HCT116 (cell line): ENCODE data around the gene NUDT22. TPM values are rescaled to one million over a fixed set of nuclear protein-coding genes. Genes with fewer than 3 reads are reported as not detected.

ENCODE experiments used
- ATAC-seq: fragments of 200-7000 bp; cut with Tn5 transposase; 2 replicates; pipeline ENCODE4 v1.9.1; 2020; ENCODE audit warnings: mild to moderate bottlenecking, moderate library complexity
- BruUV-seq: library from RNA; stranded (reverse); fragments of 400-500 nt; replicated peaks from 2 replicates; lab custom pipeline; 2021; lab: Mats Ljungman, UMichigan
- CTCF ChIA-PET: fragments of 300-600 bp; sonication (Branson Sonifier 250); formaldehyde crosslinking; loops from one replicate; lab custom pipeline; 2021; ENCODE audit warnings: antibody characterized with exemption; lab: Charles Lee
- POLR2A ChIA-PET: fragments of 300-600, 350-600 bp; sonication (Branson Sonifier 250); formaldehyde crosslinking; loops from one replicate; lab custom pipeline; 2021; ENCODE audit warnings: antibody characterized with exemption; lab: Charles Lee
- RAD21 ChIA-PET, 2 experiments: fragments of 300-600 bp; sonication (Branson Sonifier 250); formaldehyde crosslinking; loops; one replicate each; lab custom pipeline; 2023; ENCODE audit warnings: low total read pairs in 2 of 2; ENCODE audit not compliant: uncharacterized antibody in 2 of 2, unreplicated experiment in 2 of 2, low non-redundant PET in 1 of 2; lab: Charles Lee
- DNase-seq: peaks from one replicate; pipeline ENCODE4 v3.0.0-alpha.2; 2010; ENCODE audit warnings: low read depth, low spot score
- H2AFZ ChIP-seq: fragments of 200-600 bp; shearing (Covaris generic), sonication (generic); 2 replicates; pipeline ENCODE4 v1.6.1; 2017; ENCODE audit warnings: low read depth, mixed run types, mixed read lengths, antibody characterized with exemption, low read length; ENCODE audit not compliant: poor library complexity, severe bottlenecking
- H3K27ac ChIP-seq: 2 replicates; pipeline ENCODE4 v1.5.1; 2012; ENCODE audit warnings: low read depth, low read length
- H3K27me3 ChIP-seq: fragments of 200-600 bp; sonication (generic); 2 replicates; pipeline ENCODE4 v1.6.1; 2016; ENCODE audit warnings: mixed run types, low read length, mixed read lengths; ENCODE audit not compliant: insufficient read depth
- H3K36me3 ChIP-seq, 2 experiments: fragments of 200-500 bp in 1 of 2; fragments of 200-600 bp in 1 of 2; sonication (Bioruptor generic) in 1 of 2; sonication (generic) in 1 of 2; 2 replicates each; pipeline versions ENCODE4 v1.5.1 to v1.6.1; 2014 to 2016; ENCODE audit warnings: low read length in 2 of 2, inconsistent platforms in 1 of 2, mixed read lengths in 1 of 2, mixed run types in 1 of 2; ENCODE audit not compliant: insufficient read depth in 2 of 2, control insufficient read depth in 1 of 2
- H3K4me1 ChIP-seq, 2 experiments: fragments of 200-600 bp in 1 of 2; sonication (generic) in 1 of 2; 2 replicates each; pipeline versions ENCODE4 v1.5.1 to v1.6.1; 2012 to 2017; ENCODE audit warnings: low read length in 2 of 2, inconsistent platforms in 1 of 2, mild to moderate bottlenecking in 1 of 2, mixed read lengths in 1 of 2, mixed run types in 1 of 2, moderate library complexity in 1 of 2; ENCODE audit not compliant: insufficient read depth in 2 of 2, control insufficient read depth in 1 of 2
- H3K4me2 ChIP-seq: fragments of 200-600 bp; sonication (generic); 2 replicates; pipeline ENCODE4 v1.6.1; 2017; ENCODE audit warnings: mixed run types, low read length, mixed read lengths
- H3K4me3 ChIP-seq, 2 experiments: fragments of 200-600 bp in 1 of 2; sonication (generic) in 1 of 2; replicated peaks in 1 of 2; 2 replicates each; pipeline ENCODE4 v1.5.1; 2011 to 2016; ENCODE audit warnings: low read length in 2 of 2, control low read depth in 1 of 2, low read depth in 1 of 2, mild to moderate bottlenecking in 1 of 2, mixed read lengths in 1 of 2, mixed run types in 1 of 2
- H3K79me2 ChIP-seq: fragments of 200-600 bp; sonication (generic); 2 replicates; pipeline ENCODE4 v1.6.1; 2017; ENCODE audit warnings: mild to moderate bottlenecking, mixed run types, low read length, moderate library complexity, mixed read lengths; ENCODE audit not compliant: insufficient read depth
- H3K9ac ChIP-seq: fragments of 200-600 bp; sonication (generic); 2 replicates; pipeline ENCODE4 v1.6.1; 2016; ENCODE audit warnings: low read length, mixed read lengths
- H3K9me2 ChIP-seq: fragments of 200-600 bp; sonication (generic), shearing (Covaris generic); 2 replicates; pipeline ENCODE4 v1.6.1; 2017; ENCODE audit warnings: mixed run types, mild to moderate bottlenecking, moderate library complexity; ENCODE audit not compliant: insufficient read depth
- H3K9me3 ChIP-seq, 2 experiments: fragments of 200-500 bp in 1 of 2; fragments of 200-600 bp in 1 of 2; sonication (Bioruptor generic) in 1 of 2; sonication (generic) in 1 of 2; 2 replicates each; pipeline ENCODE4 v1.6.1; 2014 to 2017; ENCODE audit warnings: low read length in 2 of 2, mixed read lengths in 2 of 2, inconsistent platforms in 1 of 2, low read depth in 1 of 2, mild to moderate bottlenecking in 1 of 2, mixed run types in 1 of 2, moderate library complexity in 1 of 2; ENCODE audit not compliant: control insufficient read depth in 1 of 2, insufficient read depth in 1 of 2
- H4K20me1 ChIP-seq: fragments of 200-600 bp; sonication (generic), shearing (Covaris generic); 2 replicates; pipeline ENCODE4 v1.6.1; 2017; ENCODE audit warnings: mixed run types, mild to moderate bottlenecking, moderate library complexity; ENCODE audit not compliant: insufficient read depth
- CBX3 ChIP-seq: IDR thresholded peaks from 2 replicates; pipeline ENCODE4 v1.6.1; 2012; ENCODE audit warnings: low read depth
- EGR1 ChIP-seq: IDR thresholded peaks from 2 replicates; pipeline ENCODE4 v1.6.1; 2012; ENCODE audit warnings: low read depth
- ELF1 ChIP-seq: IDR thresholded peaks from 2 replicates; pipeline ENCODE4 v1.6.1; 2012; ENCODE audit warnings: low read depth, borderline replicate concordance
- EZH2 ChIP-seq: fragments of 200-600 bp; sonication (generic); IDR thresholded peaks from 2 replicates; pipeline ENCODE4 v1.6.1; 2017; ENCODE audit warnings: antibody characterized with exemption, mixed run types
- JUND ChIP-seq: IDR thresholded peaks from 2 replicates; pipeline ENCODE4 v1.6.1; 2012
- POLR2A ChIP-seq: IDR thresholded peaks from 2 replicates; pipeline ENCODE4 v1.7.0; 2011; ENCODE audit warnings: borderline replicate concordance; ENCODE audit not compliant: insufficient read depth, insufficient read length; ENCODE audit errors: extremely low read depth
- POLR2AphosphoS5 ChIP-seq: IDR thresholded peaks from 2 replicates; pipeline ENCODE4 v1.6.1; 2011; ENCODE audit warnings: mild to moderate bottlenecking, low read depth, low read length, moderate library complexity
- RAD21 ChIP-seq: IDR thresholded peaks from 2 replicates; pipeline ENCODE4 v1.6.1; 2012; ENCODE audit warnings: low read depth, mild to moderate bottlenecking
- SIN3A ChIP-seq: IDR thresholded peaks from 2 replicates; pipeline ENCODE4 v1.6.1; 2012; ENCODE audit warnings: low read depth
- SRF ChIP-seq: IDR thresholded peaks from 2 replicates; pipeline ENCODE4 v1.6.1; 2012; ENCODE audit warnings: low read depth
- TCF7L2 ChIP-seq: IDR thresholded peaks from 2 replicates; pipeline ENCODE4 v1.7.0; 2011; ENCODE audit warnings: borderline replicate concordance, inconsistent platforms; ENCODE audit not compliant: insufficient read depth, insufficient read length; ENCODE audit errors: extremely low read depth
- YY1 ChIP-seq: IDR thresholded peaks from 2 replicates; pipeline ENCODE4 v1.6.1; 2011; ENCODE audit warnings: low read length, low read depth, moderate library complexity, mild to moderate bottlenecking; ENCODE audit not compliant: insufficient replicate concordance; ENCODE audit errors: extremely low read depth
- ZFX ChIP-seq: fragments of 450-650 bp; IDR thresholded peaks from 2 replicates; pipeline ENCODE4 v1.6.1; 2017
- ZNF274 ChIP-seq: fragments of 200-500 bp; sonication (Bioruptor generic); IDR thresholded peaks from 2 replicates; pipeline ENCODE4 v1.6.1; 2014; ENCODE audit warnings: mild to moderate bottlenecking, low read depth, low read length, inconsistent platforms
- intact Hi-C: fragments of 100-400 bp; cut with micrococcal nuclease; formaldehyde crosslinking; loops from 2 replicates; pipeline ENCODE4 v1.10.0; 2022
- total RNA-seq: library from RNA; stranded (reverse); gene quantifications from one replicate; pipeline ENCODE4 v1.2.1, GENCODE V29; 2021; ENCODE audit not compliant: unreplicated experiment
- TF ChIP-seq, protein P1 (sequence below): IDR thresholded peaks from 2 replicates; pipeline ENCODE4 v1.6.1; 2012
- TF ChIP-seq, protein P2 (sequence below): IDR thresholded peaks from 2 replicates; pipeline ENCODE4 v1.6.1; 2011; ENCODE audit warnings: mild to moderate bottlenecking, low read length, moderate library complexity; ENCODE audit not compliant: insufficient replicate concordance; ENCODE audit errors: extremely low read depth

Gene NUDT22
- total RNA-seq, 1 experiment from 2014 or later = 70.9 TPM

DNA sequence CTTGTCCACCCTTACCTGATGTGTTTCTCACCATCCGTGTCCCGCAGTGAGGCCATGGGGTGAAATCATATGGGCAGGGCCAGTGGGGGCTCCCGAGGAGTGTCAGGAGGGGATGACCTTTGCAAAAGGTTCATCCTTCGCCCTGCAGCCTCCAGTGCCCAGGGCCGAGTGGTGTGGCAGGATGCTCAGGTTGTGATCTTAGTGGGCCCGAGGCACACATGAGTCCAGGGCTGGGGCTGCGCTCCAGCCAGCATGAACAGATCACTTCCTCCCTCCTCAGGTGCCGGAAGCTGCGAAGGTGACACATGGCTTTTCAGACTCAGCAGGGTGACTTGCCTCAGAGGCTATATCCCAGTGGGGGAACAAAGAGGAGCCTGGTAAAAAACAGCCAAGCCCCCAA lies 12.0 kb downstream of the NUDT22 start:
- intact Hi-C loops = no loop called here

More for the DNA sequence above, 12.0 kb downstream of the NUDT22 start:
- no peak overlapping the region; the same call in 1 of the 2 replicates for H3K27ac ChIP-seq
- RAD21 ChIA-PET = no interaction called here
- H3K27me3 ChIP-seq = no peaks in the 10 kb centered on the region
- DNase-seq (no peak), ATAC-seq (no peak)
- no peak overlapping the region for H3K4me2 ChIP-seq
- no TSS peak for BruUV-seq
- no peaks in the 10 kb centered on the region for H3K9me3 ChIP-seq
- H3K9me2 ChIP-seq = no peaks in the 10 kb centered on the region
- no peaks in the 10 kb centered on the region for H4K20me1 ChIP-seq
- H3K9ac ChIP-seq = 0 out of 2 replicates have a peak overlapping the region, but pooled peaks have one; percentile 30
- H3K79me2 ChIP-seq = peaks cover 23% of the 10 kb centered on the region
- CTCF ChIA-PET = no interaction called here
- H3K36me3 ChIP-seq = peaks cover 0 to 9% of the 10 kb centered on the region in 2 experiments; a peak in 1 of 4 replicates
- no peak overlapping the region for H2AFZ ChIP-seq
- POLR2A ChIA-PET = no interaction called here
- peaks cover 27 to 58% of the 10 kb centered on the region in 2 experiments for H3K4me1 ChIP-seq
- no peak for TF ChIP-seq SIN3A
- TF ChIP-seq, protein P1, sequence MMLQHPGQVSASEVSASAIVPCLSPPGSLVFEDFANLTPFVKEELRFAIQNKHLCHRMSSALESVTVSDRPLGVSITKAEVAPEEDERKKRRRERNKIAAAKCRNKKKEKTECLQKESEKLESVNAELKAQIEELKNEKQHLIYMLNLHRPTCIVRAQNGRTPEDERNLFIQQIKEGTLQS = no peak
- TF ChIP-seq CBX3 = no peak
- no peak for TF ChIP-seq POLR2AphosphoS5
- TF ChIP-seq TCF7L2 = no peak
- TF ChIP-seq, protein P2, sequence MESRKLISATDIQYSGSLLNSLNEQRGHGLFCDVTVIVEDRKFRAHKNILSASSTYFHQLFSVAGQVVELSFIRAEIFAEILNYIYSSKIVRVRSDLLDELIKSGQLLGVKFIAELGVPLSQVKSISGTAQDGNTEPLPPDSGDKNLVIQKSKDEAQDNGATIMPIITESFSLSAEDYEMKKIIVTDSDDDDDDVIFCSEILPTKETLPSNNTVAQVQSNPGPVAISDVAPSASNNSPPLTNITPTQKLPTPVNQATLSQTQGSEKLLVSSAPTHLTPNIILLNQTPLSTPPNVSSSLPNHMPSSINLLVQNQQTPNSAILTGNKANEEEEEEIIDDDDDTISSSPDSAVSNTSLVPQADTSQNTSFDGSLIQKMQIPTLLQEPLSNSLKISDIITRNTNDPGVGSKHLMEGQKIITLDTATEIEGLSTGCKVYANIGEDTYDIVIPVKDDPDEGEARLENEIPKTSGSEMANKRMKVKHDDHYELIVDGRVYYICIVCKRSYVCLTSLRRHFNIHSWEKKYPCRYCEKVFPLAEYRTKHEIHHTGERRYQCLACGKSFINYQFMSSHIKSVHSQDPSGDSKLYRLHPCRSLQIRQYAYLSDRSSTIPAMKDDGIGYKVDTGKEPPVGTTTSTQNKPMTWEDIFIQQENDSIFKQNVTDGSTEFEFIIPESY = no peak
- no peak for TF ChIP-seq EGR1
- no peak for TF ChIP-seq ZFX
- TF ChIP-seq JUND = no peak
- TF ChIP-seq SRF = no peak
- TF ChIP-seq ZNF274 = no peak
- no peak for TF ChIP-seq ELF1
- TF ChIP-seq EZH2 = no peak
- no peak for TF ChIP-seq YY1
- no peak for TF ChIP-seq RAD21
- no peak for TF ChIP-seq POLR2A
- H3K4me3 ChIP-seq = no peak overlapping the region
